ENCODE measurements around the gene HOXC9. TPM values are rescaled to one million over a fixed set of nuclear protein-coding genes. Genes with fewer than 3 reads are reported as not detected.

Gene HOXC9
- total RNA-seq, 1 experiment from 2014 or later: 6.0 TPM

DNA sequence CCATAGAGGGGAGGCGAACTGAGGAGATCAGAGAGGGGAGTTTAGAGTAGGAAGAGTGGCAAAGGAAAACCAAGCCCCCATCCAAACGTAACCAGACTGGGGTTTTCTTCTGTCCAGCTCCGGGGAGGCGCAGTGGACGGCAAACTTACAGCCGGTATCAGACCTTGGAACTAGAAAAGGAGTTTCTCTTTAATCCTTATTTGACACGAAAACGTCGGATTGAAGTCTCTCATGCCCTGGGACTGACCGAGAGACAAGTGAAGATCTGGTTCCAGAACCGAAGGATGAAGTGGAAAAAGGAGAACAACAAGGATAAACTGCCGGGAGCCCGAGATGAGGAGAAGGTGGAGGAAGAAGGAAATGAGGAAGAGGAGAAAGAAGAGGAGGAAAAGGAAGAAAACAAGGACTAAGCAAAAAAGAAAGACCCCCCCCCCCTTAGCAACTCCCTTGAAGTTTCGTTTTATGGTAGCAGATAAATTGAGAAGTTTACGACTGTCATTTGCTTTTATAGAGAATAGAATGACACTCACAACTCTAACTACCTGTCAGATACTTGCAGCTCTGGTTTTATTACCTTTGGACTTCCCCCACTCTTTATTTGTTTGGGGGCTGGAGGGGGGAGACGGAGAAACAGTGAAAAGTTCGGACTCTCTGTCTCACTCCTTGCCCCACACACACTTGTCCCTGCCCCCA, 11.2 kb downstream of the HOXC9 start:
- Mint-ChIP-seq H3K27me3 (ENCODE audit: insufficient read depth, unreplicated experiment) (no peaks in the 10 kb centered on the region), H3K9me3 (ENCODE audit: unreplicated experiment) (no peaks in the 10 kb centered on the region), H3K4me3 (ENCODE audit: unreplicated experiment) (no peak overlapping the region), H3K36me3 (ENCODE audit: insufficient read depth, unreplicated experiment) (no peaks in the 10 kb centered on the region), H3K4me1 (ENCODE audit: insufficient read depth, unreplicated experiment) (peaks cover 19% of the 10 kb centered on the region), H3K27ac (ENCODE audit: low read depth, unreplicated experiment) (no peak overlapping the region)
- CTCF ChIA-PET: interaction anchor here (0.7 to 10.0 kb wide), 3 partner anchors 181 to 203 kb away, joined by 6 to 141 read pairs (median 130); partner anchors contain the start of gene SMUG1
- TF ChIP-seq, protein P1, sequence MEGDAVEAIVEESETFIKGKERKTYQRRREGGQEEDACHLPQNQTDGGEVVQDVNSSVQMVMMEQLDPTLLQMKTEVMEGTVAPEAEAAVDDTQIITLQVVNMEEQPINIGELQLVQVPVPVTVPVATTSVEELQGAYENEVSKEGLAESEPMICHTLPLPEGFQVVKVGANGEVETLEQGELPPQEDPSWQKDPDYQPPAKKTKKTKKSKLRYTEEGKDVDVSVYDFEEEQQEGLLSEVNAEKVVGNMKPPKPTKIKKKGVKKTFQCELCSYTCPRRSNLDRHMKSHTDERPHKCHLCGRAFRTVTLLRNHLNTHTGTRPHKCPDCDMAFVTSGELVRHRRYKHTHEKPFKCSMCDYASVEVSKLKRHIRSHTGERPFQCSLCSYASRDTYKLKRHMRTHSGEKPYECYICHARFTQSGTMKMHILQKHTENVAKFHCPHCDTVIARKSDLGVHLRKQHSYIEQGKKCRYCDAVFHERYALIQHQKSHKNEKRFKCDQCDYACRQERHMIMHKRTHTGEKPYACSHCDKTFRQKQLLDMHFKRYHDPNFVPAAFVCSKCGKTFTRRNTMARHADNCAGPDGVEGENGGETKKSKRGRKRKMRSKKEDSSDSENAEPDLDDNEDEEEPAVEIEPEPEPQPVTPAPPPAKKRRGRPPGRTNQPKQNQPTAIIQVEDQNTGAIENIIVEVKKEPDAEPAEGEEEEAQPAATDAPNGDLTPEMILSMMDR (IDR thresholded peaks at IDR 0.05; ENCODE audit: unreplicated experiment): no peak
- POLR2A ChIA-PET: no interaction called here
- no peak for DNase-seq (ENCODE audit: unreplicated experiment)
- intact Hi-C loops (cut with micrococcal nuclease): no loop called here
- no TSS peak for BruUV-seq (replicated peaks)

DNA sequence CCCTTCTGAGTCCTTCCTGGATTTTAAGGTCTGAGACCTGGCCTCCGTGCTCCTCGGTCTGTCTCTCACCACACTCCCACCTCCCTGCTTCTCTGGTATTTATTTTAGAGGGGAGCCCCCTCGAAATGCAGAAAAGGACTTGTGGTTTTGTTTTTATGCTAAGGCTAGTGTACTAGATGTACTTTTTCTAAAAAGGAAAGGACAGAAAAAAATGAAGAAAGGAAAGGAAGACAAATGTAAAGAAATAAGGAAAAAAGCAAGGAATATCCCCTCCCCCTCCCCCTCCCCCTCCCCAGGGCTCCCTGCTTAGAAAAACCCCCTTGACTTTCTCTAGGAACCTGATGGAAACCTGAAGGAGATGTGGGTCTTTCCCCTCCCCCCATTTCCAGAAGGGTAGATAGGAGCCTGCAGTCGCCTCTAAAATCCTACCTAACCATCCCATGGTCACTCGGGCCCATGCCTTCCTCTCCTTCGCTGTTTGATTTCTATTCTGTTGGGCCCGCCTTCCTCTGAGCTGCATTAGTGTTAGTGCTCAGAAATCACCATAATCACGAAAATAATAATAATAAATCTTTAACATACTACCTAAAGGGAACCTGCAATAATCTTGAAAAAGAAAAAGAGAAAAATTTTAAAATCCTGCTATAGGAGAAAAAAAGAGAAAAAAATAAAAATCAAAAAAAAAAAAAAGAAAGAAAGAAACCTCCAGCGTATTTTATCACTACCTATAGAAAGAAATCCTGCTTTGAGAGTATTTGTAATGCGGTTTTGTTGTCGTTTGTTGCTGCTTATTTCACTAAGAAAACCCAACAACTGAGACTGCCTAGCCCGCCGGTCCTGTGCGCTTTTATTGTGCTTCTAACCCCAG, 11.9 kb downstream of the HOXC9 start:
- H3K4me1 Mint-ChIP-seq (ENCODE audit: insufficient read depth, unreplicated experiment): peaks cover 17% of the 10 kb centered on the region
- no peak overlapping the region for H3K27ac Mint-ChIP-seq (ENCODE audit: low read depth, unreplicated experiment)
- H3K9me3 Mint-ChIP-seq (ENCODE audit: unreplicated experiment): no peaks in the 10 kb centered on the region
- H3K4me3 Mint-ChIP-seq (ENCODE audit: unreplicated experiment): no peak overlapping the region
- no peaks in the 10 kb centered on the region for H3K27me3 Mint-ChIP-seq (ENCODE audit: insufficient read depth, unreplicated experiment)
- no TSS peak for BruUV-seq (replicated peaks)
- intact Hi-C loops (cut with micrococcal nuclease): no loop called here
- ChIA-PET POLR2A (no interaction called here), CTCF (interaction anchor here (0.7 to 3.8 kb wide), 6 partner anchors 21 to 347 kb away, joined by 3 to 16 read pairs (median 4); partner anchors contain the start of gene HOXC5)
- TF ChIP-seq, protein P1 (IDR thresholded peaks at IDR 0.05; ENCODE audit: unreplicated experiment): no peak
- no peaks in the 10 kb centered on the region for H3K36me3 Mint-ChIP-seq (ENCODE audit: insufficient read depth, unreplicated experiment)
- DNase-seq (ENCODE audit: unreplicated experiment): no peak

DNA sequence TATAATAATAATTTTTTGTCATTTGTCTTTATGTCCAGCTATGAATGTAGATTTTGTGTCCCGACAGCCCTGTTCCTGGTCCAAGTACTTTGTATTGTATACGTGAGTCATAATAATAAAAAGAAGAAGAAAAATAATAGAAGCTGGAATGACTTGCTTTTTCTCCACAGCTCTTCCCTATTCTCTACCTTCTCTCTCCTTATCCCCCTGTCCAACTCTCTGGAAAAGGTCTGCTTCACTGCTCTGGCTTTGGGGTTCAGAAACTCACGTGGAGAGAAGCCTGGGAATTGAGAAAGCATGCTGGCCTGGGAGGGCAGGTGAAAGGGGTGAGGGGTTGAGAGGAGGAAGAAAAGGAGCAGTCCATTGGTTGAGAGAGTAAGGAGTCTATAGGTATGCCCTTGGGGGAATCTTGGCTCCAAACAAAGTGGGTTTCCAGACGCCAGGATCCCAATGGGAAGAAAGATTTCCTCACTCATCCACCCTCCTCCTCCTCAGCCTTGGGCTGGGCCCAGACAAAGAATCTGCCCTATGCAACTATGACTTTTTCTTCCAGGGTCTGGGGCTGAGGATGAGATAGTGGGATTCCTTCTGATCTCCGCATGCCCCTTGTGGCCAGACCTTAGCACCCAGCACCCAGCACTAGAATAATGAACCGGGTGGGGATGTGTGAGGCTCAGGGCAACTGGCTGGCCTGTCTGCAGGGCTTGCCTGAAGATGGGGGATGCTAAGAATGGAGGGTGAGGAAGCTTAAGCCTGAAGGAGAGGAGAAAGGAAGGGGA, 12.9 kb downstream of the HOXC9 start:
- no peaks in the 10 kb centered on the region for H3K9me3 Mint-ChIP-seq (ENCODE audit: unreplicated experiment)
- TF ChIP-seq, protein P1 (IDR thresholded peaks at IDR 0.05; ENCODE audit: unreplicated experiment): no peak
- H3K27ac Mint-ChIP-seq (ENCODE audit: low read depth, unreplicated experiment): no peak overlapping the region
- CTCF ChIA-PET: interaction anchor here (0.7 to 3.8 kb wide), 5 partner anchors 20 to 346 kb away, joined by 3 to 16 read pairs (median 4); partner anchors contain the start of gene HOXC5
- DNase-seq (ENCODE audit: unreplicated experiment): no peak
- intact Hi-C loops (cut with micrococcal nuclease): no loop called here
- no peaks in the 10 kb centered on the region for H3K36me3 Mint-ChIP-seq (ENCODE audit: insufficient read depth, unreplicated experiment)
- peaks cover 17% of the 10 kb centered on the region for H3K4me1 Mint-ChIP-seq (ENCODE audit: insufficient read depth, unreplicated experiment)
- POLR2A ChIA-PET: interaction anchor here (1.3 kb wide), 1 partner anchor 9 kb away, joined by 5 read pairs; no protein-coding TSS in a partner anchor
- no peaks in the 10 kb centered on the region for H3K27me3 Mint-ChIP-seq (ENCODE audit: insufficient read depth, unreplicated experiment)
- no TSS peak for BruUV-seq (replicated peaks)
- no peak overlapping the region for H3K4me3 Mint-ChIP-seq (ENCODE audit: unreplicated experiment)
